Measurements from ENCODE around the gene ANKZF1.
"Not testable (repeated sequence)": the region's sequence is repeated elsewhere in the genome, so short reads cannot be mapped to it uniquely, and the experiment has no call there.

The ANKZF1 gene

DNA sequence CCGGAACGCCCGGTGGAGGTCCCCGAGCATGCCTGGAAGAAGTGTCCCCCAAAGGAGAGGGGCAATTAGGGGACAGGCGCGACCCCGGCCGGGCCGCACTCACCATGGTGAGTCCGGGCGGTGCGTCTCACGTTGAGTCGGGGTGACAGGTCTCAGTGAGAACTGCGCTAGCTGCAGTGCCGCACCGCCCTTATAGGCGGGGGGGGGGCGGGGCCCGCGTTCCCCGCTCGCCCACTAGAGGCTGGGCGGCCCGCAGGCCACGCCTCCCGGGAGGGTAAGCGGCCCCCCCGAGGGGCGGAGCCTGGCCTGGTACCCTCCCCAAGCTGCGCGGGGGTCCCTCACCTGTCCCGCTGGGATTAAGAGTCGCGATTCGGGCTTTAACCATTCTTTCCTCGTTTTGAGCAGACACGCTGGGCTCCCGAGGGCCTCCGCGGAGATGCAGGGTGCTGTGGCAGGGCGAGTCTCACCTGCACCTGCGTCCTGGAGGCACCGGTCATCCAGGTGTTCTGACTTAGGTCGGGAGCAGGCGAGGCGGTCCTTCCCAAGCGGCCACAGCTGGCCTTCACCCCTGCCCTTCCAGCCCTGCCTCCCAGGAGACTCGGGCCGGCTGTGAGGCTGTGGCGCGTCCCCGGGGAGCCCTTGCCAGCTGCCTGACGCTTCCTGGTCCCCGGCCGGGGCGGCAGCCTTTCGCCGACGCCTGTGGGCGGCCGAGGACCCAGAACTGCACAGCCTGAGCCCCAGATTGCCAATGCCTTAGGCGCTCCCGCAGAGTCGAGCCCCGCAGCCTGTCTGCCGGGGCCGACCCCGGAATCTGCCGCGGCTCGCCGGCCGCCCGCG lies 24.4 kb downstream of the ANKZF1 start, which contains the start of gene TUBA4A:
TSS of gene TUBA4A (minus strand) at position 166 of the 837 bp plus-strand sequence. CDS start at position 106, 60 bp downstream.
- ATAC-seq: peak; percentile 73
- TF ChIP-seq SNAI2 (CRISPR knock-in tag; IDR thresholded peaks at IDR 0.05) (no peak), ZC3H10 (CRISPR knock-in tag; IDR thresholded peaks at IDR 0.05) (no peak), ZFP3 (CRISPR knock-in tag; IDR thresholded peaks at IDR 0.05) (no peak), ZNF565 (CRISPR knock-in tag; conservative IDR thresholded peaks at IDR 0.05; ENCODE audit: low read depth) (no peak), ESRRG (CRISPR knock-in tag; IDR thresholded peaks at IDR 0.05) (no peak), RARB (CRISPR knock-in tag; IDR thresholded peaks at IDR 0.05) (no peak), GLIS3 (CRISPR knock-in tag; IDR thresholded peaks at IDR 0.05) (no peak), CSDC2 (CRISPR knock-in tag; IDR thresholded peaks at IDR 0.05) (no peak), TOX (CRISPR knock-in tag; IDR thresholded peaks at IDR 0.05; ENCODE audit: borderline replicate concordance) (no peak), ZNF8 (CRISPR knock-in tag; IDR thresholded peaks at IDR 0.05) (no peak), PATZ1 (CRISPR knock-in tag; IDR thresholded peaks at IDR 0.05; ENCODE audit: borderline replicate concordance) (no peak)
- TF ChIP-seq, protein P1, sequence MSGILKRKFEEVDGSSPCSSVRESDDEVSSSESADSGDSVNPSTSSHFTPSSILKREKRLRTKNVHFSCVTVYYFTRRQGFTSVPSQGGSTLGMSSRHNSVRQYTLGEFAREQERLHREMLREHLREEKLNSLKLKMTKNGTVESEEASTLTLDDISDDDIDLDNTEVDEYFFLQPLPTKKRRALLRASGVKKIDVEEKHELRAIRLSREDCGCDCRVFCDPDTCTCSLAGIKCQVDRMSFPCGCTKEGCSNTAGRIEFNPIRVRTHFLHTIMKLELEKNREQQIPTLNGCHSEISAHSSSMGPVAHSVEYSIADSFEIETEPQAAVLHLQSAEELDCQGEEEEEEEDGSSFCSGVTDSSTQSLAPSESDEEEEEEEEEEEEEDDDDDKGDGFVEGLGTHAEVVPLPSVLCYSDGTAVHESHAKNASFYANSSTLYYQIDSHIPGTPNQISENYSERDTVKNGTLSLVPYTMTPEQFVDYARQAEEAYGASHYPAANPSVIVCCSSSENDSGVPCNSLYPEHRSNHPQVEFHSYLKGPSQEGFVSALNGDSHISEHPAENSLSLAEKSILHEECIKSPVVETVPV (CRISPR knock-in tag; IDR thresholded peaks at IDR 0.05): no peak
- TF ChIP-seq, protein P2, sequence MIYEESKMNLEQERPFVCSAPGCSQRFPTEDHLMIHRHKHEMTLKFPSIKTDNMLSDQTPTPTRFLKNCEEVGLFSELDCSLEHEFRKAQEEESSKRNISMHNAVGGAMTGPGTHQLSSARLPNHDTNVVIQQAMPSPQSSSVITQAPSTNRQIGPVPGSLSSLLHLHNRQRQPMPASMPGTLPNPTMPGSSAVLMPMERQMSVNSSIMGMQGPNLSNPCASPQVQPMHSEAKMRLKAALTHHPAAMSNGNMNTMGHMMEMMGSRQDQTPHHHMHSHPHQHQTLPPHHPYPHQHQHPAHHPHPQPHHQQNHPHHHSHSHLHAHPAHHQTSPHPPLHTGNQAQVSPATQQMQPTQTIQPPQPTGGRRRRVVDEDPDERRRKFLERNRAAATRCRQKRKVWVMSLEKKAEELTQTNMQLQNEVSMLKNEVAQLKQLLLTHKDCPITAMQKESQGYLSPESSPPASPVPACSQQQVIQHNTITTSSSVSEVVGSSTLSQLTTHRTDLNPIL (CRISPR knock-in tag; IDR thresholded peaks at IDR 0.05; ENCODE audit: low read depth): no peak

DNA sequence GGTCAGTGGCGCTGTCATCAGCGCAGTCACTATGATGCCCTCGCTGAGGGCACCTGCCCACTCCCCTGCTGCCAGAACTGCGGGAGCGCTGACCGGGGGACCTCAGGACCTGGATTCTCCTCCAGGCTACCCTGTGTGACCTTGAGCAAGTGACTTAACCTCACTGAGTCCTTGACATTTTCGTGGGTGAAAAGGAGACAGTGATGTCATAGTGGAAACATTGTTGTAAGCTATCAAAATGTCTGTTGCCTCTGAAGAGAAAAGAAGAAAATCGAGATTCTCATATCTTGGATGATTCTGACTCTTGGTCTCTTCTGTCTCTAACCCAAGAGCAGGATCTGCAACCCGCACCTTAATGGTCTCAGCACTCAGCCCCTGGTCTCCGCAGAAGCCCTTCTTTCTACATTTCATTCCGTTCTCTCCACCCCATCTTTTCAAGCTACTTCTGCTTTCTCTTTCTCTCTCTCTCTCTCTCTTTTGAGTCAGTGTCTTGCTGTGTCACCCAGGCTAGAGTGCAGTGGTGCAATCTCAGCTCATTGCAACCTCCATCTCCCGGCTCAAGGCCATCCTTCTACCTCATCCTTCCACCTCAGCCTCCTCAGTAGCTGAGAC lies 25.1 kb downstream of the ANKZF1 start:
- TF ChIP-seq ESRRG (CRISPR knock-in tag; IDR thresholded peaks at IDR 0.05) (no peak), TCF4 (CRISPR knock-in tag; IDR thresholded peaks at IDR 0.05; ENCODE audit: borderline replicate concordance) (no peak), TOX (CRISPR knock-in tag; IDR thresholded peaks at IDR 0.05; ENCODE audit: borderline replicate concordance) (no peak), BACH2 (CRISPR knock-in tag; IDR thresholded peaks at IDR 0.05; ENCODE audit: borderline replicate concordance) (no peak), ISL1 (CRISPR knock-in tag; IDR thresholded peaks at IDR 0.05) (no peak), CSDC2 (CRISPR knock-in tag; IDR thresholded peaks at IDR 0.05) (no peak), PATZ1 (CRISPR knock-in tag; IDR thresholded peaks at IDR 0.05; ENCODE audit: borderline replicate concordance) (no peak), RARB (CRISPR knock-in tag; IDR thresholded peaks at IDR 0.05) (no peak), POU6F1 (CRISPR knock-in tag; IDR thresholded peaks at IDR 0.05; ENCODE audit: borderline replicate concordance, low read depth) (no peak), ZC3H10 (CRISPR knock-in tag; IDR thresholded peaks at IDR 0.05) (no peak), TSHZ2 (CRISPR knock-in tag; IDR thresholded peaks at IDR 0.05) (no peak), ZNF8 (CRISPR knock-in tag; IDR thresholded peaks at IDR 0.05) (no peak), ZFP3 (CRISPR knock-in tag; IDR thresholded peaks at IDR 0.05) (no peak), ZNF70 (CRISPR knock-in tag; IDR thresholded peaks at IDR 0.05) (no peak), PPARA (CRISPR knock-in tag; IDR thresholded peaks at IDR 0.05; ENCODE audit: borderline replicate concordance) (no peak)
- ATAC-seq: no peak

DNA sequence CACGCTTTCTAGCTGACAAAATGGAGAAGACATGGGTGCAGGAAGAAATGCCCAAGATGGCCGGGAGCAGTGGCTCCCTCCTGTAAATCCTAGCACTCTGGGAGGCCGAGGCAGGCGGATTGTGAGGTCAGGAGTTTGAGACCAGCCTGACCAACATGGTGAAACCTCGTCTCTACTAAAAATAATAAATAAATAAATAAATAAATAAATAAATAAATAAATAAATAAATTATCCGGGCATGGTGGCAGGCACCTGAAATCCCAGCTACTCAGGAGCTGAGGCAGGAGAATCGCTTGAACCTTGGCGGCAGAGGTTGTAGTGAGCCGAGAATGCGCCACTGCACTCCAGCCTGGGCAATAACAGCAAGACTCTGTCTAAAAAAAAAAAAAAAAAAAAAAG lies 29.3 kb downstream of the ANKZF1 start:
- not testable (repeated sequence) for ATAC-seq

Measured in SK-N-SH treated with all-trans-retinoic acid at 6 μM for 48 hours (cell line).